Gastroesophageal sphincter (tissue), 3 donors: ENCODE data around the gene ABHD12.

Experiments
- POLR2A ChIP-seq, 2 donors: fragments of 450-650 bp; IDR thresholded peaks; one replicate each; pipeline ENCODE4 v1.6.1; 2017; ENCODE audit warnings: antibody characterized with exemption in 2 of 2, mild to moderate bottlenecking in 2 of 2, moderate library complexity in 1 of 2
- POLR2AphosphoS5 ChIP-seq: sonication (generic); formaldehyde crosslinking; IDR thresholded peaks from one replicate; pipeline ENCODE4 v1.6.1; 2017; ENCODE audit warnings: antibody characterized with exemption
- TF ChIP-seq, protein P1 (sequence below), 4 experiments: fragments of 200-600 bp in 2 of 4; fragments of 450-650 bp in 2 of 4; sonication (generic) in 1 of 4; IDR thresholded peaks; one replicate each; pipeline ENCODE4 v1.5.1; 2017 to 2019; ENCODE audit warnings: antibody characterized with exemption in 4 of 4, mild to moderate bottlenecking in 2 of 4, moderate library complexity in 2 of 4

DNA sequence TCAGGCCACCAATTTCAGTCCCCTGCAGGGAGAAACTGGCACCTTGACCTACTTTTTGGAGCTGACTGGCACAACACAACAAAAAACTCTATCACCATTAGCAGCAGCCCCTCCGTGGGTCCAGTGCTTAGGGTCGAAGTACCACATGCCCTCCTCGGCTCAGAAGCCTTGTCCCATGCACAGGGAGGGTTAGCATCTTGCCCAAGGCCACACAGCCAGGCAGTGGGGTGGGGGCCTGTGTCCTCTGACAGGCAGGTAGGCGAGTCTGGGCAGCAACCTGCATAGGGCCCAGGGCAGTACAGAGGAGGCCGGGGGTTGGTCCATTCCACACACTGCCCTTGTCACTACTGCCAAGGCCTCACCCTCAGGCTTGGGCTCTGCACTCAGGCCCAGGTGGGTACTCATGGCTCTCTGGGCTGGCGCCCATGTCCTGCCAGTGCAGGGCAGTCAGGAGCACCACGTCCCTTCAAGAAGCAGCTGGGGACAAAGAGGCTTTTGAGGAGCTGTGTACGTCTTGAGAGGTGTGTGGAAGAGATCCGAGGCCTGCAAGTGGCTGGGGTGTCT is 89.2 kb downstream of the ABHD12 start:
- TF ChIP-seq, protein P1, sequence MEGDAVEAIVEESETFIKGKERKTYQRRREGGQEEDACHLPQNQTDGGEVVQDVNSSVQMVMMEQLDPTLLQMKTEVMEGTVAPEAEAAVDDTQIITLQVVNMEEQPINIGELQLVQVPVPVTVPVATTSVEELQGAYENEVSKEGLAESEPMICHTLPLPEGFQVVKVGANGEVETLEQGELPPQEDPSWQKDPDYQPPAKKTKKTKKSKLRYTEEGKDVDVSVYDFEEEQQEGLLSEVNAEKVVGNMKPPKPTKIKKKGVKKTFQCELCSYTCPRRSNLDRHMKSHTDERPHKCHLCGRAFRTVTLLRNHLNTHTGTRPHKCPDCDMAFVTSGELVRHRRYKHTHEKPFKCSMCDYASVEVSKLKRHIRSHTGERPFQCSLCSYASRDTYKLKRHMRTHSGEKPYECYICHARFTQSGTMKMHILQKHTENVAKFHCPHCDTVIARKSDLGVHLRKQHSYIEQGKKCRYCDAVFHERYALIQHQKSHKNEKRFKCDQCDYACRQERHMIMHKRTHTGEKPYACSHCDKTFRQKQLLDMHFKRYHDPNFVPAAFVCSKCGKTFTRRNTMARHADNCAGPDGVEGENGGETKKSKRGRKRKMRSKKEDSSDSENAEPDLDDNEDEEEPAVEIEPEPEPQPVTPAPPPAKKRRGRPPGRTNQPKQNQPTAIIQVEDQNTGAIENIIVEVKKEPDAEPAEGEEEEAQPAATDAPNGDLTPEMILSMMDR (IDR thresholded peaks at IDR 0.05), result no peak
- TF ChIP-seq POLR2AphosphoS5 (no peak), POLR2A (IDR thresholded peaks at IDR 0.05) (no peak)
